SHP77 (cell line): ENCODE measurements around the gene HOXD8.

Source experiments
- DNase-seq, 2 experiments: peaks; one replicate each; lab custom pipeline; 2025; lab: John Stamatoyannopoulos, UW

The HOXD8 gene

DNA sequence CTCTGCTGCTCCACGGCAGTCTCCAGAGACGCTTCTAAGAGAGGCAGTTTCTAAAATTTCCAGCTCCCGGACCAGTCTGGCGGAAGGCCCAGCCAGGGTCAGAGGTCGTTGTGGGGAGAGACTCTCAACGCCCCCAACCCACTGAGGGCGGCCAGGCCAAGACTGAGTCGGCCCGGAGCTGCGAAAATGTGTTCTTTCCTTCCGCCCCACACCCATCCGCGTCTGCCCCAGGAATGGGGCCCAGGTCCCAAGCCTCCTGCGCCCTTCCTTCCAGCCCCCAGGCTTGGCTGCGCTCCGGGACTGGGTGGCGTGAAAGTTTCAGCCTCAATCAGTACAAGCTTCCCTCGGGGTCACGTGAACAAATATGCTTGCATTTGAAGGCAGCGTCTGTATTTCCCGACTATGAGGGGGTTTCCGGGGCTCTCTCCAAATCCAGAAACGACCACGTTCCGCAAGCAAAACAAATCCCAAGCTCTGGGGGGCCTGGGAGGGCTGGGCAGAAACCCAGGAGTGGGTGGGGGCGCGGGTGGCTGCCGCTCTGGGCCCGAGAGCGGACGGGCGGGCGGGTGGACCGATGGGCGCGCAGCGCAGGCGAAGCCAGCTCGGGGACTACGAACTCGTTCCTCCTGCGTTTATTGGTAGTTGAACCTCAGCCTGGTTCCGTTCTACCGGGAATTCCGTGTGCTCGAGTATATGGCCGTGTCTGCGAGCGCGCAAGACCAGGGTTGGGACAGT is 30.9 kb downstream of the HOXD8 start:
- DNase-seq = no peak

GRCh38 chr2:176160986-176161824 is 31.7 kb downstream of the HOXD8 start:
- DNase-seq = no peak

- DNase-seq = no peak
Measured at GRCh38 chr2:176161825-176162626, 32.5 kb downstream of the HOXD8 start.

- DNase-seq = no peak
Measured at GRCh38 chr2:176162911-176163671, 33.6 kb downstream of the HOXD8 start.

GRCh38 chr2:176163672-176164056 is 34.2 kb downstream of the HOXD8 start:
- DNase-seq = no peak

DNA sequence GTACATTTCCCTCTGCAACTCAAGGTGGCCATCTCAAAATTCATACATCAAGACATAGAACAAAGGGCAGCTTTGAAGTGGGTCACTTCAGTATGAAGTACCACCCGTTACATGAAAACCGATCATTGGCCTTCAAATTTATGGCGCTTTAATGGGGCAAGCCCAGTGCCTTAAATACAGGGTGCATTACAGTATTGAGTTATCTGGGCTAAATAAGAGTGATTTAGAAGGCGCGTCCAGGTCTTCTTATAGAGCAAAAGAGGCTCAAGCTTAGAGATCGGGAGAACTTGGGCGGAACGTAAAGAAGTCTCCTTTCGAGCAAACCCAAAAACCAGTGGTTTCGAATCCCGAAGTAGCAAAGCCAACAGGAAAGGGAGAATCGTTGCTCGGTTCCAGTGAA is 34.7 kb downstream of the HOXD8 start:
- DNase-seq = no peak

DNA sequence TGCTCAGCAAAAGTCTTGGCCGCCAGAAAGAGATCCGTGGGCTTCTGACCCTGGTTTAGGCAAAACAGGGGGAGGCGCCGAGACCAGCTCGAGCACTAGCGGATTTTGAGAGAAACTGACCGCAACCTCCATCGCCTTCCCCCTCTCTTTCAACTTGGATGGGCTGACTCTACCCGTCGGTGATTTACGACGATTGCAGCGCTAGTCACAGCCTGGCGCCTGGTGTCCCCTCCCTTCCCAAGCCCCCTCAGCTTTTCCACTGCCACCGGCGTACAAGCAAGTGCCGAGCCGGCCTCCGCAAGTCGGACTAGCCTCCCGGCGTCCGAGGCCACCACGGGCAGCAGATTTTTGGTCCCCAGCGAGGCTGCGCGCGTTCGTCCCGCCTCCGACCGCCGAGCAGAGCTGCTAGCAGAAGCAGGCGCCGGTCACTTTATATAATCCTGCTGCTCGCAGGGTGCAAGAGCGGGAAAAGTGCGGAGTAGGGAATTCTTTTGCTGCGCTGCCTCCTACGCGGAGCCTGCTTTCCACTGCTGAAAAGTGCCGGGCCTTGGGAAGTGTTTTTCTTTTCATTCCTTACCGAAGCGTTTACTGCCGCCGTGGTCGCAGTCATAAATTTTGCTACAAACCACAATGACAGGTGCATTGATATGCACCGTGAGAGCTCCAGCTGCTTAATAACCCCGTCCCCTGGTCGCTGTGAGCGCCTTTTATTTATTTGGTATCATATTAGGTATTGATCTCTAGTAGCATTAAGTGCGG is 35.3 kb downstream of the HOXD8 start:
- no peak for DNase-seq

DNA sequence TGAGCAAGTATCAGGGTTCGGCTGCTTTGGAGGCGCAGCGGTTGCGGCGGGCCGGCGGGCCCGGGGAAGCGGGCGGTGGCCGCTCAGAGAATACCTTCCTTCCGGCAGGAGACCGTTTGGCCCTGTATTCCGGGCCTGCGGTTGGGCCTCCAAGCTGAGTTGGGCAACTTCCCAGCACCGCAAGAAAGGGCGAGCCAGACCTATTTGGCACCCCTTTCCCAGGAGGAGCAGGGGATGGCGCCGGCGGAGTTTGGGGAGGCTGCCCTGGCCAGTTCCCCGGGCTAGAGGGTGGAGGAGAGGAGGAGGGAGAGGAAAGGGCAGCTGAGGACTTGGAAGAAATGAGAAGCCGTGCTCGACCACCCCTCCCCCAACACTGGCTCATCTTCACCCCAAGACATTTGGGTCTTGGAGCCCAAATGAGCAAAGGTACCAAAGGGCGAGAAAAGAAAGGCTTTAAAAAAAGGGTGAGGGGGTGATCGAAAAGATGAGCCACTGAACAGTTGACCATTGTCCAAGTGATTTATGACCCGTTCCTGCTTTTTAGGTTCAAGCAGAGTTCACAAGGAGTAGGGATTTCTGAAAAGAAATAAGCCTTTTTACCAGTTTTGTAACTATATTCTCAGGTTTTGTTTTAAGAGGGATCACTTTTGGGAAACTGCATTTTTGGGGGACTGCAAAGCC is 36.0 kb downstream of the HOXD8 start:
- no peak for DNase-seq

DNA sequence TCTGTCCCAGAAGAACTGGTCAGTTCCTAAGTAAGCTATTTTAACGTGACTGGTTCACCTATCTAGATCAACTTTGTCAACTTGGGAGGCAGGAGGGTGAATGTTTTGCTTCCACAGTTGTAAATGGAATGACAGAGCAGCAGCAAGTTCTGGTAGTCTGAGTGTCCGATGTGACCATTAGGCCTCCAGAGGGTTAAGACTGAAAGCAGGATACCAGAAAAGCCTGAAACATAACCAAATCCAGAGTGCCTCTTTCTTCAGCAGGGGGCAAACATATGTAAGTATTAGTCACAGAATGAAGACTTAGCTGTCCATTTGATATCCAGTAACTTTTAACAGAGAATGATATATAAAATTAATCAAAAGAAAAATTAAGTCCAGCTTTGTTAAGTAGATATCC is 36.8 kb downstream of the HOXD8 start:
- DNase-seq = no peak

GRCh38 chr2:176167398-176167797 is 37.9 kb downstream of the HOXD8 start:
- DNase-seq = no peak

GRCh38 chr2:176169181-176169580 is 39.7 kb downstream of the HOXD8 start:
- no peak for DNase-seq

DNA sequence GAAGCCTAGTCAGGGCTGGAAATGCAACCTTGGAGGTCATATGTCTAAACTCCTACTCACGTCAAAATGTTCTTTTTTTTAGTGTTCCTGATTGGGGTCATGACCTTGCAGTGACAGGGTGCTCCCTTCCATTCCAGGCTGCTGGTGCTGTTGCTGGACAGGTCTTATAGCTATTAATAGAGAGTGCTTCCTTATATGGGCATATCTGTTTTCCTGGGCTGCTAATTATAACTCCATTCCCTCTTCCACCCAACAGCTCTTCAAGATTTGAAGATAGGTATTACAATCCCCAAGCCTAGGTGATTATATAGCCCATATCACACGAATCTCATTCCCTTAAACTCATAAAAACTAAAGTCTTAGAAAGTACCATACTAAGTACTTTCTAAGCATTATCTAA is 40.2 kb downstream of the HOXD8 start:
- no peak for DNase-seq

DNA sequence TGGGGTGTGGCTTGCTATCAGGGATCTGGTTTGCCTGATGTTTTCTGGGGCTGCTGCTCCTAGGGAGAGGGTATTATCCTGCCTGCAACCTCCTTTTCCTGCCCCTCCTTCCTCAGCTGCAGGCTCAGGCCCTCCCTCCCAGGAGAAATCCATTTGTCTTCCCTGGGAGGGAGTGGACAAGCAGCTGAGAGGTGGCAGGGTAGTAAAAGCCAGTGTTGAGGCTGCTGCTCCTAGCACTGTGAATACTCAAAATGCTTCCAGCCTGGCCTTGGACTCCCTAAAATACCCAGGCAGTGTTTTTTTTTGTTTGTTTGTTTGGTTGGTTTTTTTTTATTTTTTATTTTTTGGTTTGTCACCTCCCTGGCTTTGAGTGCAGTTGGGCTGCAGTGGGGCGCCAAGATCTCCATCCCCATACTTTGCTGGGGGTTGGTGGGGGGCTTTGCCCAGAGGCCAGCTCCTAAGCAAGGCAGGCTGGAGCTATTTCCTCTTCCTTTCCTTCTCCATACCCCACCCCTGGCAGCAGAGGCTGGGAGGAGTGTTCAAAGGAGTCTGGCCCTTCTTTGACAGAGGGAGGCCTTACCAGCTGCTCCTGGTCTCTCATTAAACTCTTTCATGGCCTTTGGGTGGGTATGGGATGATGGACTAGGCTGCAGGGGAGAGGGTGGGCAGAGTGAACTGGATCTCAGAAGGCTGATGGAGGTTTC is 41.2 kb downstream of the HOXD8 start:
- DNase-seq = no peak

DNA sequence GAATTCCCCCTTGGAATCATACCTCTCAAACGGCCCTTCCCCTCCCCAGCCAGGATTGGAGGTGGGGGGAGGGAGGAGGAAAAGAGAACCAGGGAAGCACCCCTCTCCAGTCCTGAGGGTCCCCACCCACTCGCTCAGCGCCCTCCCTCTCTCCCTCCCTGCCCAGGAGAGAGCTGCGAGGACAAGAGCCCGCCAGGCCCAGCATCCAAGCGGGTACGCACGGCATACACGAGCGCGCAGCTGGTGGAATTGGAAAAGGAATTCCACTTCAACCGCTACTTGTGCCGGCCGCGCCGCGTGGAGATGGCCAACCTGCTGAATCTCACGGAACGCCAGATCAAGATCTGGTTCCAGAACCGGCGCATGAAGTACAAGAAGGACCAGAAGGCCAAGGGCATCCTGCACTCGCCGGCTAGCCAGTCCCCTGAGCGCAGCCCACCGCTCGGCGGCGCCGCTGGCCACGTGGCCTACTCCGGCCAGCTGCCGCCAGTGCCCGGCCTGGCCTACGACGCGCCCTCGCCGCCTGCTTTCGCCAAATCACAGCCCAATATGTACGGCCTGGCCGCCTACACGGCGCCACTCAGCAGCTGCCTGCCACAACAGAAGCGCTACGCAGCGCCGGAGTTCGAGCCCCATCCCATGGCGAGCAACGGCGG is 42.0 kb downstream of the HOXD8 start:
- DNase-seq = no peak

DNA sequence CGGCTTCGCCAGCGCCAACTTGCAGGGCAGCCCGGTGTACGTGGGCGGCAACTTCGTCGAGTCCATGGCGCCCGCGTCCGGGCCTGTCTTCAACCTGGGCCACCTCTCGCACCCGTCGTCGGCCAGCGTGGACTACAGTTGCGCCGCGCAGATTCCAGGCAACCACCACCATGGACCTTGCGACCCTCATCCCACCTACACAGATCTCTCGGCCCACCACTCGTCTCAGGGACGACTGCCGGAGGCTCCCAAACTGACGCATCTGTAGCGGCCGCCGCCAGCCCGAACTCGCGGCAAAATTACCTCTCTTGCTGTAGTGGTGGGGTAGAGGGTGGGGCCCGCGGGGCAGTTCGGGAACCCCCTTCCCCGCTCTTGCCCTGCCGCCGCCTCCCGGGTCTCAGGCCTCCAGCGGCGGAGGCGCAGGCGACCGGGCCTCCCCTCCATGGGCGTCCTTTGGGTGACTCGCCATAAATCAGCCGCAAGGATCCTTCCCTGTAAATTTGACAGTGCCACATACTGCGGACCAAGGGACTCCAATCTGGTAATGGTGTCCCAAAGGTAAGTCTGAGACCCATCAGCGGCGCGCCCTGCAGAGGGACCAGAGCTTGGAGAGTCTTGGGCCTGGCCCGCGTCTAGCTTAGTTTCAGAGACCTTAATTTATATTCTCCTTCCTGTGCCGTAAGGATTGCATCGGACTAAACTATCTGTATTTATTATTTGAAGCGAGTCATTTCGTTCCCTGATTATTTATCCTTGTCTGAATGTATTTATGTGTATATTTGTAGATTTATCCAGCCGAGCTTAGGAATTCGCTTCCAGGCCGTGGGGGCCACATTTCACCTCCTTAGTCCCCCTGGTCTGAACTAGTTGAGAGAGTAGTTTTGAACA is 42.7 kb downstream of the HOXD8 start:
- no peak for DNase-seq

GRCh38 chr2:176172895-176173566 is 43.5 kb downstream of the HOXD8 start:
- DNase-seq = no peak

DNA sequence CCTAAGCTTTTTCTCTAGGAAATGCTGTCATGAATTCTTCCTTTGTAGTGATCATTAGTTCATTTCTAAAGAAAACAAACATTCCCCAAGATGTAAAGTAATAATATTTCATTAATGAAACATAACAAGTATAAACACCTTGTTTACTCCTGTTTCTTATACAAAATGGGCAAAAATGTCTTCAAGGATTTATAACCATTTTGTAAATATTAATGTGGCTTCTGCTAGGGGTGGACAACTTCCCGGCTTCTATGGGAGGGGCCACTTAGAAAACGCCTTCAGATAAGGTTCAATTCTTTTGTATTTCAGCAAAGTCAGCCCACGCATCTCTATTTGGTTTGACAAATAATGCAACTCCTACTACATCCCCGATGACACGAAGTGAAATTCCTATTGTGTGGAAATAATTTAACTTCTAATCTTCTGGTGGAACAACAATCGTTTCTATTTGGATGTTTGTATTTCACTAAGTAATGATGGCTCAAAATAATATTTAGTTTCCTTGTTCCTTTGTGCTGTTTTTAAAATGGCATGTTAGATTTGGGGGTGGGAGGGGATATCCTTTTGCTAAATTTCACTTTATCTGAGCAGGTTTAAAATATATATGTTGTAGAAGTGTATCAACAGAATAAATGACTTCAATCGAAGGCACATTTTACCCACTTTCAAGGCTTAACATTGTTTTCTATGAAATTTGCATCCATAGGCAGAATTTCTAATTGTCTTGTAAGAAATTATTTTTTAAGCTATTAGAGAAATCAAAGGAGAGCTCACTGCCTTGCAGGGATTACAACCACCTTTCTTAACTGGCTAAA is 44.3 kb downstream of the HOXD8 start:
- DNase-seq = no peak
